HG03095 (cell line): ENCODE measurements around the gene F7.

Experiments
- ATAC-seq: cut with Tn5 transposase; IDR thresholded peaks from one replicate; pipeline ENCODE4 v1.9.1; 2021; ENCODE audit warnings: moderate library complexity; ENCODE audit not compliant: unreplicated experiment

The F7 gene

GRCh38 chr13:113116206-113116800, 10.7 kb downstream of the F7 start:
- ATAC-seq: no peak

GRCh38 chr13:113116871-113117271, 11.3 kb downstream of the F7 start:
- no peak for ATAC-seq

GRCh38 chr13:113117335-113117872, 11.8 kb downstream of the F7 start:
- no peak for ATAC-seq

GRCh38 chr13:113117911-113118260, 12.3 kb downstream of the F7 start:
- no peak for ATAC-seq

- ATAC-seq: no peak
These were observed 12.8 kb downstream of the F7 start for GRCh38 chr13:113118261-113119021.

- no peak for ATAC-seq
These were observed 13.7 kb downstream of the F7 start for GRCh38 chr13:113119166-113119821.

GRCh38 chr13:113119822-113120189, 14.2 kb downstream of the F7 start:
- ATAC-seq: no peak

GRCh38 chr13:113120300-113121182, 14.9 kb downstream of the F7 start:
- ATAC-seq: no peak

- ATAC-seq: no peak
These were observed 15.8 kb downstream of the F7 start for GRCh38 chr13:113121183-113121927.

- no peak for ATAC-seq
These were observed 16.4 kb downstream of the F7 start for GRCh38 chr13:113121928-113122471.

- no peak for ATAC-seq
These were observed 17.1 kb downstream of the F7 start, which contains the start of gene F10 for GRCh38 chr13:113122550-113123225. Gene F10, plus strand, starts transcription at chr13:113122799. Its CDS starts 57 bp downstream, at chr13:113122856.

- ATAC-seq: no peak
These were observed 17.9 kb downstream of the F7 start for GRCh38 chr13:113123226-113124201.

GRCh38 chr13:113124211-113124970, 18.8 kb downstream of the F7 start:
- no peak for ATAC-seq

- no peak for ATAC-seq
These were observed 20.1 kb downstream of the F7 start for GRCh38 chr13:113125506-113126264.

- ATAC-seq: no peak
These were observed 20.9 kb downstream of the F7 start for GRCh38 chr13:113126265-113127150.

- ATAC-seq: no peak
These were observed 23.9 kb downstream of the F7 start for GRCh38 chr13:113129480-113129879.
